GM20000 (cell line): ENCODE measurements around the gene ARHGAP24.
"Not testable (repeated sequence)": the region's sequence is repeated elsewhere in the genome, so short reads cannot be mapped to it uniquely, and the experiment has no call there.

Source experiments
- DNase-seq: peaks from one replicate; pipeline ENCODE4 v3.0.0; 2012; ENCODE audit warnings: low spot score
- TF ChIP-seq, protein P1 (sequence below): IDR thresholded peaks from 2 replicates; pipeline ENCODE4 v1.5.1; 2012; ENCODE audit warnings: mild to moderate bottlenecking, control low read depth; ENCODE audit errors: extremely low read depth, missing control alignments

The ARHGAP24 gene

DNA sequence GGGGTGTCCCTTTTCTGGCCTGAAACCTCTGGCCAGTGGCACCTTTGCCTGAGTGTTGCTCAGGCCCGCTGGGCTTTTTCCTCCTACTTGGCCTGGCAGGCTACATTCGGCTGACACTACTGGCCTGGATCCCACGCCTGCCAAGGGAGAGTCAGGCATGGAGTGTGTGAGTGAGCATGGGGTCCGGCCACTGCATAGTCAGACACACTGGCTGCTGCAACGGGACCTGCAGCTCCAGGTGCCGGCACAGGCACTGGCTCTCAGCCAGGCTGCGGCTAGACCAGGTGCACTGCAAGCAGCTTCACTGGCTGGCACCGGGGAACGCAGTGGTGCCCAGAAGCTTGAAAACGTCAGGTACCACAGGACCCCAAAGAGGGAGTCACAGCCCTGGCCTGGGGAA, 434.9 kb downstream of the ARHGAP24 start:
- TF ChIP-seq, protein P1, sequence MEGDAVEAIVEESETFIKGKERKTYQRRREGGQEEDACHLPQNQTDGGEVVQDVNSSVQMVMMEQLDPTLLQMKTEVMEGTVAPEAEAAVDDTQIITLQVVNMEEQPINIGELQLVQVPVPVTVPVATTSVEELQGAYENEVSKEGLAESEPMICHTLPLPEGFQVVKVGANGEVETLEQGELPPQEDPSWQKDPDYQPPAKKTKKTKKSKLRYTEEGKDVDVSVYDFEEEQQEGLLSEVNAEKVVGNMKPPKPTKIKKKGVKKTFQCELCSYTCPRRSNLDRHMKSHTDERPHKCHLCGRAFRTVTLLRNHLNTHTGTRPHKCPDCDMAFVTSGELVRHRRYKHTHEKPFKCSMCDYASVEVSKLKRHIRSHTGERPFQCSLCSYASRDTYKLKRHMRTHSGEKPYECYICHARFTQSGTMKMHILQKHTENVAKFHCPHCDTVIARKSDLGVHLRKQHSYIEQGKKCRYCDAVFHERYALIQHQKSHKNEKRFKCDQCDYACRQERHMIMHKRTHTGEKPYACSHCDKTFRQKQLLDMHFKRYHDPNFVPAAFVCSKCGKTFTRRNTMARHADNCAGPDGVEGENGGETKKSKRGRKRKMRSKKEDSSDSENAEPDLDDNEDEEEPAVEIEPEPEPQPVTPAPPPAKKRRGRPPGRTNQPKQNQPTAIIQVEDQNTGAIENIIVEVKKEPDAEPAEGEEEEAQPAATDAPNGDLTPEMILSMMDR: no peak
- DNase-seq: no peak

DNA sequence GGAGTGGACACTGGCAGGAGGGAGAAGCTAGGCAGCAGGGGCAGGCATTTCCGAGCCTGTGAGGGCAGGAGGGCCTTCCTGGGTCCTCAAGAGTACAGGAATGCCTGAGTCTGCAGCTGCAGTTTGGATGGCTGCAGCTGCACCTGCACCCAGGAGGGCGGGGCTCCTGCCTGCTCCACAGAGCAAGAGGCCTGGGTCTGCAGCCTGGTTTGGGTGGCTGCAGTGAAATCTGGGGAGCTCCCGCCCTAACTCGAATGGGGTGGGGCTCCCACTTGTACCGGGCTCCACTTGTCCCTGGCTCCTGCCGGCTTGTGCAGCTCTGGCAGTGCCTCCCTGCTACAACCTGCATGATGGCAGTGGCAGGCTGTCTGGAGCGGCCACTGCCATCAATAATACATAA, 436.0 kb downstream of the ARHGAP24 start:
- TF ChIP-seq, protein P1: no peak
- no peak for DNase-seq

DNA sequence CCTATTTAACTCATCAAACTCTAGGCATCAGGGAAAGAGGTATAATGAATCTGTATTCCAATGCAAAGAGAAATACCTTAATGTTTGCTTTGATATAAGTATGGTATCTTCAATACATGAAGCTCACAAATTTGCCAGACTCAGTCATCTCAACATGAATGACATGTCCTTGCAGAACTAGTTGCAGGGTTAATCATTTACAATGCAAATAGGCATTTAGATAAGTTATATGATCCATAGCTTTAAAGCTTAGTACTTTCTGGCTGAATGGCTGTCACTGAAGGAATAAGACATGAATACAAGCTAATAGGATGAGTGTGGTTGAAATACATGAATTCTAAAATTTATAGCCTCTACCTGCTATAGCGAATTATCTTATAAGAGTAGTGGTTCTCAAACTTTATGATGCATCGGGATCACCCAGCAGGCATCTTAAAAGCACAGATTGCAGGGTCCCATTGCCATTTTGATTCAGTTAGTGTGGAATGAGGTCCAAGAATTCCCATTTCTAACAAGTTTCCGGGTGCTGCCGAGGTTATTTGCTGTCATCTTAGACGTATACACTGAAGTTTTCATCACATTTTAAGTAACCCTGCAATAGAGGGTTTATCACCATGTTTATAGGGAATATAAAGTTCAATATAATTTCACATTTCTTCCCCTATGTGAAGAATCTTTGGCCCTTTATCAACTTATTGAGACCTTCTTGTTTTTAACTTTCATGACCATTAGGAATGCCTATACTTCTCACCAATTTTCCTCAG, 439.2 kb downstream of the ARHGAP24 start:
- TF ChIP-seq, protein P1: no peak
- no peak for DNase-seq

DNA sequence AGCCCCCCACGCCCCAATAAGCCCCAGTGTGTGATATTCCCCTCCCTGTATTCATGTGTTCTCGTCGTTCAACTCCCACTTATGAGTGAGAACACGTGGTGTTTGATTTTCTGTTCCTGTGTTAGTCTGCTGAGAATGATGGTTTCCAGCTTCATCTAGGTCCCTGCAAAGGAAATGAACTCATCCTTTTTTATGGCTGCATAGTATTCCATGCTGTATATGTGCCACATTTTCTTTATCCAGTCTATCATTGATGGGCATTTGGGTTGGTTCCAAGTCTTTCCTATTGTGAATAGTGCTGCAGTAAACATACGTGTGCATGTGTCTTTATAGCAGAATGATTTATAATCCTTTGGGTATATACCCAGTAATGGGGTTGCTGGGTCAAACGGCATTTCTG, 440.6 kb downstream of the ARHGAP24 start:
- not testable (repeated sequence) for DNase-seq

DNA sequence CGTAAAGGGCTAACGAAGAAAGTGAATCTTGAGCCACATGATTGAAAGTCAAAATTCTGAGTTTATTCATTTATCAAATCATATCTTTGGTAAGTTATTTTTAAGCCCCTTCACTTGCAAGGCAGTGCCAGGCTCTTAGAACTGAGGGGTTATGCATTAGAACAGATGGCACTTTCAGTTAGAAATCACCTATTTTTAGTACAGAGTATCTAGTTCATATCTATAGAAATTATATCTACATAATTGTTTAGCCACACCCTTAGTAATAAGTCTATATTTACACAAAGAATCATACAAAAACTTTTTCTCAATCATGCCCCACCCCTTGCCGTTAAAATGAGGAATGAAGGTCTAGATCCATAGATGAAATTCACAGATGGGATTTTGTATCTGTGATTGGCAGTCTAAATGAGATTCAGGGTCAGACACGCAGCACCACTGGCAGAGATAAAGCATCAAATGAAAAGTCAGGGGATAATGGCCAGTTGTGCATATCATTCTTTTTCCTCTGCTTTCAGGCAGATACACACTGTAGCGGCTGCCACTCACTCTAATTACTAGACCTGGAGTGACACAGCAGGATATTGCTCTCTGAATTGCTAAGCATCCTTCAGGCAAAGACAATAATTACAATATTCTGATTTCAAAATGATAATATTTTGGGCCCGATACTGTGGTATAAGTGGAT, 444.4 kb downstream of the ARHGAP24 start:
- no peak for DNase-seq
- TF ChIP-seq, protein P1: no peak

DNA sequence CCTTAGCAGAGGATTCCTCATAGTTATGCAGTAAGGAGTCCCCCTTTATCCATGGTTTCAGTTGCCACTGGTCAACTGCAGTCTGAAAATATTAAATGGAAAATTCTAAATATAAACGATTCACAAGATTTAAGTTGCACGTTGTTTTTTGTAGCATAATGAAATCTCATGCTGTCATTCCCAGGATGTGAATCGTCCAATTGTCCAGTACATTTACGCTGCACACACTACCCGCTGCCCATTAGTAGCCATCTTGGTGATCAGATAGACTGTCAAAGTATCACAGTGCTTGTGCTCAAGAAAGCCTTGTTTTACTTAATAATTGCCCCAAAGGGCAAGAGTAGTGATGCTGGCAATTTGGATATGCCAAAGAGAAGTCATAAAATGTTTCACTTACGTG, 450.1 kb downstream of the ARHGAP24 start:
- TF ChIP-seq, protein P1: no peak
- no peak for DNase-seq

DNA sequence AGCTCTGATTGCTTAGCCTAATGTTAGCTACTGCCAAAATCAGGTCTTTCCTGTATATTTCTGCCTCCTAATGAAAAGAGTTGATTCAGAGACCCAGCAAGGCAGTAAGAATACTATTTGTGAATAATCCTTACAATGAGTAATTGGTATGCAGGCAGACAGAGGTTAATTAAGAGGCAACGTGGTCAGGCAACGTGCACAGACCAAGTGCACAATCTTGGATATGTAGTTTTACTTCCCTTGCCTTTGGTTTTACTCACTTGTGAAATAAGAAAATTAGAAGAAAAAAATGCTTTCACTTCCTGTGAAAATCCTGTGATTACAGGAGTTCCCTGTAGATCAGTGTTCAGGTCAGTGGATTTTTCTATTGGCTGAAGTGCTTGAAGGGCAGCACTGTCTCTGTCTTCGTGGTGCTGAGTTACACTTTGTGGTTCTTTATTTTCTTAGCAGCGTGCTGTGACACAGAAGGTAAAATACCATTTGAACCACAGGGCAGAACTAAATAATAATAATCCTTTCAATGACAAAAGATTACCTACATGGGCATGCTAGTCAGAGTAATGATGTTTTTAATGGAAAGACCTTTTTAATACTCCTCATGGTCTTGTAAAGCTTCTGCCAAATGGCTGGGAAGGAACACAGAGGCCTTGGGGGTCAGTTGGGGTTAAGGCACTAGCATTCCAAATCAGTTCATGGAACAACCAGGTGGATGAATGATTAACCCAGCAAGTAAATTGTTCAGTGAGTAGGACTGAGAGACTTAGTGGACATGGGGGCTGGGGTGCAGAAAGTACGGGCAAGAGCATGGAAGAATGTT, 454.0 kb downstream of the ARHGAP24 start:
- TF ChIP-seq, protein P1: no peak
- DNase-seq: no peak
